Neural cell (in vitro differentiated cells): Measurements from ENCODE around the gene HSPA12A. TPM values are rescaled to one million over a fixed set of nuclear protein-coding genes. Genes with fewer than 3 reads are reported as not detected.

ENCODE experiments used
- H2AFZ ChIP-seq: fragments of 200-600, 300-800 bp; sonication (generic), shearing (Covaris generic); 2 replicates; pipeline ENCODE4 v1.6.0; 2014; ENCODE audit warnings: low read depth, mild to moderate bottlenecking, antibody characterized with exemption, low read length, moderate library complexity
- H3F3A ChIP-seq: fragments of 200-600 bp; shearing (Covaris generic); 2 replicates; pipeline ENCODE4 v1.6.1; 2016; ENCODE audit warnings: mild to moderate bottlenecking, moderate library complexity, mixed read lengths, antibody characterized with exemption, low read length; ENCODE audit not compliant: insufficient read depth, poor library complexity, severe bottlenecking
- H3K27ac ChIP-seq: fragments of 200-600, 300-800 bp; sonication (generic), shearing (Covaris generic); 2 replicates; pipeline ENCODE4 v1.5.1; 2014; ENCODE audit warnings: mild to moderate bottlenecking, low read length, moderate library complexity
- H3K27me3 ChIP-seq: fragments of 300-800, 200-600 bp; sonication (generic), shearing (Covaris generic); 2 replicates; pipeline ENCODE4 v1.6.0; 2014; ENCODE audit warnings: mild to moderate bottlenecking, low read depth, low read length, moderate library complexity; ENCODE audit not compliant: insufficient read depth
- H3K36me3 ChIP-seq: fragments of 300-800, 200-600 bp; sonication (generic), shearing (Covaris generic); 2 replicates; pipeline ENCODE4 v1.5.1; 2014; ENCODE audit warnings: mild to moderate bottlenecking, antibody characterized with exemption, low read length, moderate library complexity; ENCODE audit not compliant: insufficient read depth
- H3K4me2 ChIP-seq: fragments of 300-800, 200-600 bp; sonication (generic), shearing (Covaris generic); 2 replicates; pipeline ENCODE4 v1.6.0; 2014; ENCODE audit warnings: mild to moderate bottlenecking, low read length
- H3K4me3 ChIP-seq: fragments of 300-800, 200-600 bp; sonication (generic), shearing (Covaris generic); 2 replicates; pipeline ENCODE4 v1.5.1; 2014; ENCODE audit warnings: mild to moderate bottlenecking, low read length, moderate library complexity
- H3K79me2 ChIP-seq: fragments of 200-600 bp; shearing (Covaris generic); replicated peaks from 2 replicates; pipeline ENCODE4 v1.6.0; 2014; ENCODE audit warnings: mild to moderate bottlenecking, low read length, moderate library complexity; ENCODE audit not compliant: insufficient read depth
- H3K9ac ChIP-seq: fragments of 300-800, 200-600 bp; sonication (generic), shearing (Covaris generic); 2 replicates; pipeline ENCODE4 v1.6.1; 2016; ENCODE audit warnings: mild to moderate bottlenecking, low read length, mixed read lengths
- H3K9me2 ChIP-seq: fragments of 200-600 bp; shearing (Covaris generic); 2 replicates; pipeline ENCODE4 v1.6.1; 2016; ENCODE audit warnings: mild to moderate bottlenecking, low read length, mixed read lengths; ENCODE audit not compliant: insufficient read depth
- H3K9me3 ChIP-seq: fragments of 200-600, 300-800 bp; sonication (generic), shearing (Covaris generic); 2 replicates; pipeline ENCODE4 v1.6.1; 2016; ENCODE audit warnings: mild to moderate bottlenecking, mixed run types, low read length, moderate library complexity, mixed read lengths
- H4K20me1 ChIP-seq: fragments of 200-600 bp; shearing (Covaris generic); 2 replicates; pipeline ENCODE4 v1.6.1; 2016; ENCODE audit warnings: mild to moderate bottlenecking, mixed run types; ENCODE audit not compliant: insufficient read depth
- EP300 ChIP-seq: fragments of 450-650 bp; conservative IDR thresholded peaks from 2 replicates; pipeline ENCODE4 v1.6.1; 2014; ENCODE audit warnings: antibody characterized with exemption, mild to moderate bottlenecking, moderate library complexity; ENCODE audit not compliant: poor library complexity, severe bottlenecking
- EZH2 ChIP-seq: fragments of 200-600, 300-800 bp; shearing (Covaris generic), sonication (generic); IDR thresholded peaks from 2 replicates; pipeline ENCODE4 v1.6.1; 2014; ENCODE audit warnings: antibody characterized with exemption, low read length, borderline replicate concordance, mild to moderate bottlenecking; ENCODE audit not compliant: insufficient read depth, poor library complexity, severe bottlenecking
- MXI1 ChIP-seq: fragments of 450-650 bp; conservative IDR thresholded peaks from 2 replicates; pipeline ENCODE4 v1.6.1; 2014; ENCODE audit warnings: antibody characterized with exemption, mild to moderate bottlenecking; ENCODE audit not compliant: poor library complexity, severe bottlenecking
- POLR2AphosphoS5 ChIP-seq: IDR thresholded peaks from 2 replicates; pipeline ENCODE4 v1.6.1; 2012
- RAD21 ChIP-seq: fragments of 450-650 bp; conservative IDR thresholded peaks from 2 replicates; pipeline ENCODE4 v1.6.1; 2014; ENCODE audit warnings: antibody characterized with exemption, mild to moderate bottlenecking, moderate library complexity
- REST ChIP-seq: IDR thresholded peaks from 2 replicates; pipeline ENCODE4 v1.6.1; 2012; ENCODE audit warnings: borderline replicate concordance
- SMC3 ChIP-seq: fragments of 450-650 bp; conservative IDR thresholded peaks from 2 replicates; pipeline ENCODE4 v1.6.1; 2014; ENCODE audit warnings: antibody characterized with exemption, mild to moderate bottlenecking, moderate library complexity; ENCODE audit not compliant: poor library complexity
- TAF1 ChIP-seq: IDR thresholded peaks from 2 replicates; pipeline ENCODE4 v1.6.1; 2012; ENCODE audit warnings: low read depth
- polyA plus RNA-seq: library from polyadenylated mRNA; depleted of rRNA; stranded (reverse); fragments of >200 nt; gene quantifications from 2 replicates; pipeline ENCODE4 v1.2.3, GENCODE V29; 2014
- TF ChIP-seq, protein P1 (sequence below): fragments of 450-650 bp; IDR thresholded peaks from 2 replicates; pipeline ENCODE4 v1.5.1; 2014; ENCODE audit warnings: antibody characterized with exemption, mild to moderate bottlenecking, moderate library complexity; ENCODE audit not compliant: poor library complexity, severe bottlenecking

The HSPA12A gene
- polyA plus RNA-seq, 1 donor from 2014 or later = 5.9 TPM

- Histone ChIP-seq H3K4me2 (no peak overlapping the region), H3K27ac (no peak overlapping the region), H3K4me3 (no peak overlapping the region), H3K9me3 (no peaks in the 10 kb centered on the region), H2AFZ (no peak overlapping the region), H3K27me3 (no peaks in the 10 kb centered on the region), H3K79me2 (no peaks in the 10 kb centered on the region), H3F3A (no peaks in the 10 kb centered on the region), H4K20me1 (no peaks in the 10 kb centered on the region), H3K36me3 (no peaks in the 10 kb centered on the region), H3K9ac (no peak overlapping the region), H3K9me2 (no peaks in the 10 kb centered on the region)
- TF ChIP-seq POLR2AphosphoS5 (no peak), REST (no peak), EZH2 (no peak), MXI1 (no peak), TAF1 (no peak), SMC3 (no peak), RAD21 (no peak), EP300 (no peak)
- TF ChIP-seq, protein P1, sequence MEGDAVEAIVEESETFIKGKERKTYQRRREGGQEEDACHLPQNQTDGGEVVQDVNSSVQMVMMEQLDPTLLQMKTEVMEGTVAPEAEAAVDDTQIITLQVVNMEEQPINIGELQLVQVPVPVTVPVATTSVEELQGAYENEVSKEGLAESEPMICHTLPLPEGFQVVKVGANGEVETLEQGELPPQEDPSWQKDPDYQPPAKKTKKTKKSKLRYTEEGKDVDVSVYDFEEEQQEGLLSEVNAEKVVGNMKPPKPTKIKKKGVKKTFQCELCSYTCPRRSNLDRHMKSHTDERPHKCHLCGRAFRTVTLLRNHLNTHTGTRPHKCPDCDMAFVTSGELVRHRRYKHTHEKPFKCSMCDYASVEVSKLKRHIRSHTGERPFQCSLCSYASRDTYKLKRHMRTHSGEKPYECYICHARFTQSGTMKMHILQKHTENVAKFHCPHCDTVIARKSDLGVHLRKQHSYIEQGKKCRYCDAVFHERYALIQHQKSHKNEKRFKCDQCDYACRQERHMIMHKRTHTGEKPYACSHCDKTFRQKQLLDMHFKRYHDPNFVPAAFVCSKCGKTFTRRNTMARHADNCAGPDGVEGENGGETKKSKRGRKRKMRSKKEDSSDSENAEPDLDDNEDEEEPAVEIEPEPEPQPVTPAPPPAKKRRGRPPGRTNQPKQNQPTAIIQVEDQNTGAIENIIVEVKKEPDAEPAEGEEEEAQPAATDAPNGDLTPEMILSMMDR = no peak
These were observed 58.5 kb downstream of the HSPA12A start for GRCh38 chr10:116683821-116684220.

- Histone ChIP-seq H3F3A (no peaks in the 10 kb centered on the region), H3K9me3 (no peaks in the 10 kb centered on the region), H3K4me2 (no peak overlapping the region), H3K36me3 (no peaks in the 10 kb centered on the region), H3K4me3 (no peak overlapping the region), H3K27me3 (no peaks in the 10 kb centered on the region), H4K20me1 (no peaks in the 10 kb centered on the region), H3K79me2 (no peaks in the 10 kb centered on the region), H2AFZ (no peak overlapping the region), H3K9ac (no peak overlapping the region), H3K9me2 (no peaks in the 10 kb centered on the region), H3K27ac (no peak overlapping the region)
- TF ChIP-seq POLR2AphosphoS5 (no peak), TAF1 (no peak)
These were observed 59.2 kb downstream of the HSPA12A start for GRCh38 chr10:116683166-116683565.

GRCh38 chr10:116679351-116679750 is 63.0 kb downstream of the HSPA12A start:
- Histone ChIP-seq H3K4me2 (no peak overlapping the region), H2AFZ (no peak overlapping the region), H3K36me3 (no peaks in the 10 kb centered on the region), H3K9me2 (no peaks in the 10 kb centered on the region), H3K9ac (no peak overlapping the region), H4K20me1 (no peaks in the 10 kb centered on the region), H3F3A (no peaks in the 10 kb centered on the region), H3K79me2 (no peaks in the 10 kb centered on the region), H3K9me3 (no peaks in the 10 kb centered on the region), H3K27me3 (no peaks in the 10 kb centered on the region), H3K27ac (no peak overlapping the region), H3K4me3 (no peak overlapping the region)
- TF ChIP-seq EP300 = no peak
- TF ChIP-seq REST = no peak
- TF ChIP-seq, protein P1 = no peak
- no peak for TF ChIP-seq RAD21
- TF ChIP-seq POLR2AphosphoS5 = no peak
- TF ChIP-seq EZH2 = no peak
- TF ChIP-seq TAF1 = no peak
- TF ChIP-seq SMC3 = no peak
- no peak for TF ChIP-seq MXI1
